ENCODE results near the gene C11orf16.
"Not testable (repeated sequence)": the region's sequence is repeated elsewhere in the genome, so short reads cannot be mapped to it uniquely, and the experiment has no call there.

The C11orf16 gene

GRCh38 chr11:8926236-8926635 is 6.5 kb downstream of the C11orf16 start:
- Mint-ChIP-seq H3K27me3 (no peaks in the 10 kb centered on the region), H3K9me3 (no peaks in the 10 kb centered on the region), H3K4me1 (no peaks in the 10 kb centered on the region), H3K27ac (no peak overlapping the region), H3K4me3 (no peak overlapping the region), H3K36me3 (peaks cover 6 to 22% of the 10 kb centered on the region in 2 donors)
- DNase-seq = no peak
- no peak for ATAC-seq (replicated peaks)

GRCh38 chr11:8925711-8926110 is 7.0 kb downstream of the C11orf16 start:
- no peaks in the 10 kb centered on the region for H3K27me3 Mint-ChIP-seq
- H3K27ac Mint-ChIP-seq = no peak overlapping the region
- ATAC-seq (replicated peaks) (no peak), DNase-seq (no peak)
- no peaks in the 10 kb centered on the region for H3K9me3 Mint-ChIP-seq
- H3K4me1 Mint-ChIP-seq = no peaks in the 10 kb centered on the region
- peaks cover 6 to 25% of the 10 kb centered on the region in 2 donors for H3K36me3 Mint-ChIP-seq
- H3K4me3 Mint-ChIP-seq = no peak overlapping the region

GRCh38 chr11:8922691-8923090 is 10.1 kb downstream of the C11orf16 start:
- ATAC-seq (replicated peaks) (no peak), DNase-seq (no peak)
- no peak overlapping the region for H3K27ac Mint-ChIP-seq
- H3K36me3 Mint-ChIP-seq = peaks cover 6 to 34% of the 10 kb centered on the region in 2 donors
- no peaks in the 10 kb centered on the region for H3K9me3 Mint-ChIP-seq
- H3K4me1 Mint-ChIP-seq = no peaks in the 10 kb centered on the region
- no peaks in the 10 kb centered on the region for H3K27me3 Mint-ChIP-seq
- no peak overlapping the region for H3K4me3 Mint-ChIP-seq

GRCh38 chr11:8917157-8917825 is 15.5 kb downstream of the C11orf16 start:
- Mint-ChIP-seq H3K27ac (no peak overlapping the region), H3K9me3 (no peaks in the 10 kb centered on the region), H3K4me3 (no peak overlapping the region), H3K36me3 (peaks cover 12 to 39% of the 10 kb centered on the region in 2 donors), H3K4me1 (peaks cover 15 to 16% of the 10 kb centered on the region in 2 donors), H3K27me3 (no peaks in the 10 kb centered on the region)
- DNase-seq = no peak
- ATAC-seq (replicated peaks) = no peak

GRCh38 chr11:8914661-8915018 is 18.1 kb downstream of the C11orf16 start:
- Mint-ChIP-seq H3K27ac (no peak overlapping the region), H3K36me3 (peaks cover 6 to 20% of the 10 kb centered on the region in 2 donors), H3K27me3 (peaks cover 0 to 7% of the 10 kb centered on the region in 2 donors), H3K4me1 (peaks cover 22 to 24% of the 10 kb centered on the region in 2 donors), H3K9me3 (no peaks in the 10 kb centered on the region), H3K4me3 (no peak overlapping the region)
- ATAC-seq (replicated peaks) (no peak), DNase-seq (no peak)

GRCh38 chr11:8913961-8914660 is 18.6 kb downstream of the C11orf16 start:
- peak overlapping the region; percentile 19 to 47 for H3K4me3 Mint-ChIP-seq
- peaks cover 6 to 16% of the 10 kb centered on the region in 2 donors for H3K36me3 Mint-ChIP-seq
- DNase-seq = no peak
- H3K27me3 Mint-ChIP-seq = peaks cover 1 to 10% of the 10 kb centered on the region in 2 donors
- ATAC-seq (replicated peaks) = peak; percentile 27 to 33
- no peak overlapping the region for H3K27ac Mint-ChIP-seq
- peaks cover 22 to 26% of the 10 kb centered on the region in 2 donors for H3K4me1 Mint-ChIP-seq
- no peaks in the 10 kb centered on the region for H3K9me3 Mint-ChIP-seq

- H3K27ac Mint-ChIP-seq = peak within 1 kb of the TSS; percentile 82
- H3K9me3 Mint-ChIP-seq = no peaks in the 10 kb centered on the region
- ATAC-seq (replicated peaks) (peak; percentile 85), DNase-seq (peak; percentile 81)
- H3K36me3 Mint-ChIP-seq = peaks cover 6 to 11% of the 10 kb centered on the region in 2 donors
- H3K4me3 Mint-ChIP-seq = peak within 1 kb of the TSS; percentile 94 to 97
- peaks cover 3 to 12% of the 10 kb centered on the region in 2 donors for H3K27me3 Mint-ChIP-seq
- H3K4me1 Mint-ChIP-seq = peaks cover 26 to 38% of the 10 kb centered on the region in 2 donors
Observed at GRCh38 chr11:8911029-8911823, 21.5 kb downstream of the C11orf16 start, which contains the start of gene AKIP1. Gene AKIP1 (plus strand): TSS chr11:8911189. CDS start chr11:8911450, 261 bp downstream.

GRCh38 chr11:8910649-8911026 is 22.1 kb downstream of the C11orf16 start:
- peaks cover 3 to 5% of the 10 kb centered on the region in 2 donors for H3K36me3 Mint-ChIP-seq
- peak overlapping the region; percentile 94 to 97 for H3K4me3 Mint-ChIP-seq
- ATAC-seq (replicated peaks) (peak; percentile 8 to 29), DNase-seq (no peak)
- peaks cover 26 to 38% of the 10 kb centered on the region in 2 donors for H3K4me1 Mint-ChIP-seq
- H3K27ac Mint-ChIP-seq = no peak overlapping the region
- H3K27me3 Mint-ChIP-seq = peaks cover 3 to 12% of the 10 kb centered on the region in 2 donors
- H3K9me3 Mint-ChIP-seq = no peaks in the 10 kb centered on the region

GRCh38 chr11:8908099-8908498 is 24.6 kb downstream of the C11orf16 start:
- Mint-ChIP-seq H3K27me3 (peaks cover 3 to 12% of the 10 kb centered on the region in 2 donors), H3K4me3 (no peak overlapping the region), H3K36me3 (no peaks in the 10 kb centered on the region), H3K4me1 (peaks cover 13 to 22% of the 10 kb centered on the region in 2 donors), H3K9me3 (no peaks in the 10 kb centered on the region), H3K27ac (no peak overlapping the region)
- no peak for DNase-seq
- no peak for ATAC-seq (replicated peaks)

GRCh38 chr11:8907116-8907515 is 25.6 kb downstream of the C11orf16 start:
- no peak overlapping the region for H3K4me3 Mint-ChIP-seq
- H3K4me1 Mint-ChIP-seq = peaks cover 9 to 22% of the 10 kb centered on the region in 2 donors
- no peaks in the 10 kb centered on the region for H3K36me3 Mint-ChIP-seq
- no peak overlapping the region for H3K27ac Mint-ChIP-seq
- ATAC-seq (replicated peaks) (no peak), DNase-seq (no peak)
- peaks cover 3 to 12% of the 10 kb centered on the region in 2 donors for H3K27me3 Mint-ChIP-seq
- H3K9me3 Mint-ChIP-seq = peaks cover 0 to 3% of the 10 kb centered on the region in 2 donors

- peaks cover 0 to 4% of the 10 kb centered on the region in 2 donors for H3K36me3 Mint-ChIP-seq
Observed at GRCh38 chr11:8905528-8906165, 27.1 kb downstream of the C11orf16 start.

GRCh38 chr11:8899119-8899753 is 33.5 kb downstream of the C11orf16 start:
- H3K27me3 Mint-ChIP-seq = peaks cover 6% of the 10 kb centered on the region in 2 donors
- H3K4me1 Mint-ChIP-seq = no peaks in the 10 kb centered on the region
- no peak overlapping the region for H3K4me3 Mint-ChIP-seq
- peaks cover 6 to 17% of the 10 kb centered on the region in 2 donors for H3K9me3 Mint-ChIP-seq
- DNase-seq = no peak
- peaks cover 0 to 9% of the 10 kb centered on the region in 2 donors for H3K36me3 Mint-ChIP-seq
- H3K27ac Mint-ChIP-seq = no peak overlapping the region
- ATAC-seq (replicated peaks) = no peak

More at GRCh38 chr11:8905528-8906165, 27.1 kb downstream of the C11orf16 start:
- ATAC-seq (replicated peaks) (no peak), DNase-seq (no peak)
- H3K27me3 Mint-ChIP-seq = peaks cover 10 to 19% of the 10 kb centered on the region in 2 donors
- no peak overlapping the region for H3K4me3 Mint-ChIP-seq
- no peak overlapping the region for H3K27ac Mint-ChIP-seq
- peaks cover 0 to 8% of the 10 kb centered on the region in 2 donors for H3K9me3 Mint-ChIP-seq
- H3K4me1 Mint-ChIP-seq = peaks cover 9 to 22% of the 10 kb centered on the region in 2 donors

GRCh38 chr11:8891185-8891584 is 41.6 kb downstream of the C11orf16 start:
- H3K36me3 Mint-ChIP-seq; DNase-seq; H3K27ac Mint-ChIP-seq; H3K4me3 Mint-ChIP-seq; H3K4me1 Mint-ChIP-seq; ATAC-seq (replicated peaks): not testable (repeated sequence)
- peaks cover 35 to 36% of the 10 kb centered on the region in 2 donors for H3K27me3 Mint-ChIP-seq
- H3K9me3 Mint-ChIP-seq = peaks cover 7 to 10% of the 10 kb centered on the region in 2 donors
